NT2/D1 (cell line): ENCODE data around the gene MYH1.

Experiments used
- SUZ12 ChIP-seq: IDR thresholded peaks from 2 replicates; pipeline ENCODE4 v1.6.1; 2011; ENCODE audit not compliant: insufficient read length, insufficient read depth; ENCODE audit errors: extremely low read depth
- YY1 ChIP-seq: IDR thresholded peaks from 2 replicates; pipeline ENCODE4 v1.6.1; 2011; ENCODE audit not compliant: insufficient read length, insufficient read depth
- ZNF274 ChIP-seq: IDR thresholded peaks from 2 replicates; pipeline ENCODE4 v1.6.1; 2011; ENCODE audit warnings: mild to moderate bottlenecking, low read depth, low read length

DNA sequence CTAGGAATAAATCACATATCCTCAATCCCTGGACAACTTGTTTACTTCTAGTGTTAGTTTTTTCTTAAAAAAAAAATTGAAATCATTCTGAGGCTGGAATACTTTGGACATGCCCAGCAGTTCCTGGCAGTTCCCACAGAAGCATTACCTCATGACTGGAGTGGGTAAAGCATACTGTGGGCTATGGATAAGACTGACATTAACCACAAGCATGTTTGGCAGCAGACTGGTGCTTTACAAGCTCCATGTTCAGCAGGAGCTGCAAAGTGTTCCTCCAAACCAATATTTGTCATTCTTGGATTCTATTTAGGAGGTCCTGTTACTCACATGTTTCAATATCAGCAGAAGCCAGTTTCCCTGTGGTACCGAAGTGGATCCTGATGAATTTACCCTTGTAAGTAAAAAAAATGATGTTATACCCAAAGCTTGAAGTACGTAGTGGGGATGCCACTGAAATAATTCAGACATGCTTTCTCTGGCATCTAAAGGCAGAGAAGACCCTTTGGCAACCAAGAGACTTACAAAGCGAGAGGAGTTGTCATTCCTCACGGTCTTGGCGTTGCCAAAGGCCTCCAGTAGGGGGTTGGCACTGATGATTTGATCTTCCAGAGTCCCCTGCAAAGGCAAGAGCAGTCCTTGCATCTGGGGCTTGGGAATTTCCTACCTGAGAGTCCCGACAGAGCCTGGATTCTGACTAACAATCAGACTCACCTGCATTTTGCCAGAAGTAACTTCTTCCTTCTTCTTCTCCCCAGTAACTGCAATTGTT, 4.9 kb downstream of the MYH1 start:
- TF ChIP-seq YY1 (no peak), ZNF274 (no peak), SUZ12 (no peak)
